Middle frontal gyrus (tissue), 1 donor: ENCODE measurements around the gene LHFPL2.

Experiments used
- DNase-seq: peaks from one replicate; pipeline ENCODE4 v3.0.0-alpha.2; 2015; ENCODE audit warnings: low spot score; ENCODE audit errors: extremely low spot score

LHFPL2 gene

DNA sequence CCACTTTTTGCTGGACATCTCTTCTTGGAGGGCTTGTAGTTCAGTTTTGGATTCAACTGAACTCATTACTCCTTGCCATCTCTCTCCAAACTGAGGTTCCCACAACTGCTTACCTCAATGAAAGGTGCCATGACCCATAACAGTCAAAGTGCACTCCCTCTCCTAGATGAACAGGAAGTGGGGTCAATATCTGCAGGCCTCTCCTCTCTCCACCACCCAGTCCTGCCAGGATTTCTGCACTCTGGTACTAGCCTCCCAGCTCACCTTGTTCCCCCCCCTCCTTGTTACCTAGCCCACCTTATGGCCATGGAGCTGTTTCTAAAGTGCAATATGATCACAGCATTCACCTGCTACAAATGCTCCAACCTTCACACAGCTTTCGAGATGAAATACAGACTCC lies 5.9 kb downstream of the LHFPL2 start:
- no peak for DNase-seq

DNA sequence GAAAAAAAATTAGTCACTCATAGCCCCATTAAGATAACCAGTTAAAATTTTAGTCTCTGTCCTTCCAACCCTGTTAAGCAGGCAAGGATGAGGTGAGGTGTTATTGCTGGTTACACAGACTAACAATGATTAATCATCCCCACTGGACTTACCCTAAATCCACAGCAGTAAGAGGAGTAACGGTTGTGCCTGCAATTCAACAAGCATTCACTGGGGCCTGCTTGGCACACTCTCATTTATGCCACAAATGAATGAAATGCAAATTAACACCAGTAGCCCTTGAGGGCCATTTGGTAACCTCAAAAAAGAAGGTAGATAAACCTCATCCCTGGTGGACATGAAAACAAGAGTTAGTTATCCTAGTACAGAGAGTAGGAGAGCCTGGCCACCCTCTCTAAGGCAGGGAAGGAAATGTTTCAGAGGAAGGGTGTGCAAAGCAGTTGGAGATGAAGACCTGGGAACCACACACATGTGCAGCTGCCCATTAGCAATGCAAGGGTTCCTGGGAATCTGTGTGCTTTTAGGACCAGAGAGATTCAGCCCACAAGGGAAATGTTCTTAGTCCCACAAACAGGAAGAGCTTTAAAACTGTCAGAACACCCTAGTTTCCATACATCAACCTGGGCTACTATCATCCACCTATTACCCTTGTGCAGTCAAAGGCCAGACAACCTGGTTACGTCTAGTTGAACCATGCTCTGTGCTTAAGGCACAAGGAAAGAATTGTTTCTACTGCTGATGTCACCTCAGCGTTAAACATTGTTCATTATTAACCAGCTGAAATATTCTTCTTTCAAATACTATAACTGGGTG lies 7.7 kb downstream of the LHFPL2 start:
- no peak for DNase-seq

DNA sequence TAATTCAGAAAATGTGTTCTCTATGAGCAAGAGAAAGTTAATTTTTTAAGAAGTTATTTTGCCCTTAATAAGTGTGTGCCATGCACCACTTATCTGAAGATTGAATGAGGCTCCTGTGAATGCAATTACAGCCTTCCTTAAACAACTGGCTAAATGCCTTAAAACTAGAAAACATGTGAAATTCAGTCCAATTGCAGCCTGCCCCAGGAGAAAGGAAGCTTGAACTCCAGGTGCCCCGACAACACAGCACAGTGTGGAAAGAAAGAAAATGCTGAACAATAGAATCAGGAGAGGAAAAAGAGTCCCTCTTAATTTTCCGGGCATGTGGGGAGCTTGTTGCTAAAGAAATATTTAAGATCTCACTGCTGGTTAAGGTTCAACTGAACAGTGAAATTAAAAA lies 8.8 kb downstream of the LHFPL2 start:
- DNase-seq, result no peak

DNA sequence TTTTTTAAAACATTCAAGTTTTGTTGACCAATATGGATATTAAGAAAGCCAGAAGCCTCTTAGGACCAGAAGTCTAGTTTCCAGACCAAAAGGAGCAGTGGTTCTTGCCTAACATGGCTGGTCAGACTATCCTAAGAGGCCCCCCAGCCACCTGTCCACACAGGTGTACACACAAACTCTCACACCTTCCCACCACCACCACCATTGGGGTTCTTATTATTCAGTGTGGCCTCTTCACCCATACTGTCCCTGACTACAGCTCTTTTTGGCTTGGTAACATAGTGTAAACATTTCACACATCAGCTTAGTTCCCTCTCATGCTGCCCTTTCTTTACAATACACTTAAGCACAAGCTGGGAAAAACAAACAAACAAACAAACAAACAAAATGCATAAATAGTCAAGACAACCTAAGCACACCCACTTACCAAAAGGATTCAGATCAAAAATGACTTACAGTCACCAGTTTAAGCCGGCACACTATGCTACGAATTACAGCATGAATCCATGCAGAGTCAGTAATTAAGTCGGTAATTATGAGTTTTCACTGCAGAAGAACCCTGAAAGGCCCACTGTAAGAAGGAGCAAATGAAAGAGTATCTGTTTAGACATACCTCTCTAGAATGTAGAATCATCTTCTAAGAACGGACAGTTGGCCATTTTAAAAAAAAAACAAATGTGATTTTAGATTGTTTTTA lies 9.5 kb downstream of the LHFPL2 start:
- DNase-seq, result no peak

DNA sequence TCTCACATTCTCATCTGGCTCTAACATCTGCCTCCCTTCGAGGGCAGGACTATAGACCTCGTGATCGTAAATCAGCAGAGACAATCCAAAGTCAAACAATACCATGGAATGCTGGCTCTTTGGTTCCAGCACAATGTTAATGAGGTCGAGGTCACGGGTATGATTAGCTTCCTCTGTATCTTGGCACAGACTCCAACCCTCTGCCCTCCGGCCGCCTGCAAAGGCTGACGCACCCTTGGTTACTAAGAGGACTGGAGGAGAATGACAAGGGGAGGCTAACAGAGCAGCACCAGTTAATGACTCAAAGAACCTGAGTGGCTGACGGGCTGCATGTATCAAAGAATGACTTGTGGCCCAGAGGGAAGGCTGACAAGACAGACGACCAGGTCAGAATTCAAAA lies 10.1 kb downstream of the LHFPL2 start:
- DNase-seq, result no peak

DNA sequence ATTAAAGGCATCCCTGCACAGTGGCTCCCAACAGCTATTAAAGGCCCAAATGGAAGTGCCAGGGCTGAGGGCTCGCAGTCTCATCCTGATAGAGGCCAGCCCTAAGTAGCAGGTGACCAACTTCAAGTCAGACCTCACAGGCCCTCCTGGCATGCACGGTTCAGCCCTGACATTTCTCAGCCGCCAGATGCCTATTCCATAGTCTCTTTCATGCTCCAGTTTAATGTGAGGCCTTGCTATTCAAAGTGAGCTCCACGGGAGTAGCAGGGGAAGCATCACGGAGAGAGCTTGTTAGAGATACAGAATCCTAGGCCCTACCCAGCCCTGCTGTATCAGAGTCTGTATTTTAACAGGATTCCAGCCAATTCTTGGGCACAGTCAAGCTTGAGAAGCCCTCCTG lies 11.1 kb downstream of the LHFPL2 start:
- no peak for DNase-seq

DNA sequence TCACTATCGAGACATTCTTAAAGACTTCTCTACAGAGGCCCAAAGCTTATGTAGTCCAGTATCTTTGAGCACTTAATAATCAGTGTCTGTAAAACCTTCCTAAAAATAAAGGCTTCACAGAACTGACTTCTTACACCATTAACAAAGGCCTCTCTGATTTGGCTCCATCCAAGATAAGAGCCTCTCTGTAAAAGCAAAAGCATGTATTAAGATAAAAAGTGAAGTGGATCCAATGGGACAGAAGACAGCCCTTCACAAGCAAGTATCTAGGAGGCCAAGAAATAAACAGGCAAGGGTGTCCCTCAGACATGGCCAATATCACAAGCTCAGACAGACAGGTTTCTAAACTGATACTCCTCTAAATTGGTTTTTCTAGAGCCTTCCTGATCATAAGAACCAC lies 11.9 kb downstream of the LHFPL2 start:
- DNase-seq, result no peak

DNA sequence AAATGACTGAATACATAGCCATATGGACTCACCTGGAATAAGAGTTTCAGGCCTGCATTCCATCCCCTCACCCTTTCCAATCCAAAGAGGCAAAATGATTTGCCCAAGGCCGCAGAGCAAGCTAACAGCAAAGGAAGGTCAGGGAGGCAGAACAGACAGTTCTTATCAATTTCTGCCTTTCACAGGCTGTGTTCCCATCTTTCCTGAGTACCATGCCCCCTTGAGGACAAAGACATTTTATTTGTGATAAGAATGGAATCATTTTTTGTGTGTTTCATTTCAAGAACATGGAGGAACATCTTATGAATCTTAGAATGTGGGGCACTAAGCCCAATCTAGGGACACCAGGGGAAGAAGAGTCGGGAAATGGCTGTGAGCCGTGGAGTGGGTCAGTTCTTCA lies 13.9 kb downstream of the LHFPL2 start:
- DNase-seq, result no peak

DNA sequence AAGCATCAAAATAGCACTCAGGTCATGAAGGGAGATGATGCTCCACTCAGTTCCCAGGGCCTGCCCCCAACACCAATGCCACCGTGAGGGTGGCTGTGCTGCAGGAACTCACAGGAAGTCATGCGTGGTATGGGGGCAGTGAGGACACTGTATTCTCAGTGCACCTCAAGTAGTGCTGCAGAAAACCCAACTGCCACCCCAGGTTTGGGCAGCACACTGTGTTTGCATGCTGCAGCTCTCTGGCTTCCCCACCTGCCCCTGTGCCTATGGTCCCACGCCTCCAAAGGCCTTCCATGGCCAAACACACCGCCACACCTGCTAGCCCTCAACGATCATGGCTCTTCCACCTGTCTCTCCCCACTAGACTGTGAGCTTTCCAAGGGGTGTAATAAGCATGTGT lies 14.3 kb downstream of the LHFPL2 start:
- DNase-seq, result no peak

DNA sequence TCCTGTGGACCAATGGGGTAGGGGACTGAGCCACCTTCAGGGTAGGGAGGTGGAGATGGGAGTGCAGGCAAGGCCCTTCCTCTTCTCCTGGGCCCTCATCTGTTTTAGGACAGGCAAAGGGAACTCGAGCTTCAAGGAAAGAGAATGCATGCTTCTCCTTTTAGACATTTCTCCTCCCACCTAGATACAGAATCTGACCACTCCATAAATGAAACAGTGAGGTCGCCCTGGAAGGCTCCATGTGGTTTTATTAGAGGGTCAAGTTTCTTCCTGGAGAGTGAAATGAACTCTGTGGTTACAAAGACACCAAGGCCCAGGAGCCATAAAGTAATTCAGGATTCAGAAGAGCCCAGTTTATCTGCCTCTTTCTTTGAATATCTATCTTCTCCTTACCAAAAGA lies 14.9 kb downstream of the LHFPL2 start:
- no peak for DNase-seq

DNA sequence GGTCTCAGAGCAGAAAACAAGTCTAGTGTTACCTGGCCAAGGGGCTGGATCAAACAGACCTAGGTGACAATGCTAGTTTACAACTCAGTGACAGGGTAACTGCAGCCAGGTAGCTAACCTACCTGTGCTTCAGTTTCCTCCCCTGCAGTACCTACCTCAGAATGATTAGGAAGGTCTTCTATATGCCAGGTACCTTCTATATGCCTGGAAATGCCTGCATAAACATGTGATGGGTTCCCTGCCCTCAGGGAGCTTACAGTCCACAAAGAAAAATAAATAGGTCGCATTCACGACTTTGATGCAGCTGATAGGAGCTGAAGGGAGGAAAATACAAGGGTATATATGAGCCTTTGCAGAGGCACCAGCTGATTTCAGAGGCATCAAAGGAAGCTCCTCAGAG lies 16.1 kb downstream of the LHFPL2 start:
- DNase-seq, result no peak

DNA sequence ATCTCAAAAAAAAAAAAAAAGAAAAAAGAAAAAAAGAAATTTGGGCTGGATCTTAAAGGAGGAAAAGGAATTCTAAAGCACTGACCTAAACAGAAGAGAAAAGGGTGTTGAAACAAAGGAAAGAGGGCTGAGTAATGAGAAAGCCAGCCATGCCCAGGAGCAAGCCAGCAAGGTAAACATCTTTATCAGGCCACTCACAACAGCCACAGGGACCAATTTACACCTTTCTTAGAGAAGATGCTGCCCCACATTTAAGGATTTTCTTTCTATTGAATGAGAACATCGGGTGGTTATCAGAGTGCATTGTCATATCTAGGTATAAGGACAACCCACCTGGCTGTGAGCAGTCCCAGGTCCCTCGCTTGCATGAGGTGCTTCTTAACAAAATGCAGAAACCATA lies 16.6 kb downstream of the LHFPL2 start:
- no peak for DNase-seq

DNA sequence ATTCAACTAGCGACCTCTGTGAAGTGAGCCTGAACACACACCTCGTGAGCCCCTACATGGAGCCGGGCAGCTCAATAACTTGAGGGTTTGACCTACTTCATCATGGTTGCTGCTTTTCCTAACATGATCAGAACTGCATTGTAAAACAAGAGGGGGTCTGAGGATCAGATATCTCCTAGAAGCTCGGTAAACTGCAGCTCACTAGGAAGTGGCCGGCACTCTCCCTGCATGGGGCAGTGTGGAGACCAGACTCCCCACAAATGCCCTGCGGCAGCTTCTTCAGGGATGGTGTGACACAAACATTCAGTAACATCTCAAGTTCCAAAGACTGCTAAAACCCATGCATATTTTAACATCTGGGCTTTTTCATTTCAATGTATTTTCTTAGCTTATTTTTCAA lies 18.5 kb downstream of the LHFPL2 start:
- DNase-seq, result no peak

DNA sequence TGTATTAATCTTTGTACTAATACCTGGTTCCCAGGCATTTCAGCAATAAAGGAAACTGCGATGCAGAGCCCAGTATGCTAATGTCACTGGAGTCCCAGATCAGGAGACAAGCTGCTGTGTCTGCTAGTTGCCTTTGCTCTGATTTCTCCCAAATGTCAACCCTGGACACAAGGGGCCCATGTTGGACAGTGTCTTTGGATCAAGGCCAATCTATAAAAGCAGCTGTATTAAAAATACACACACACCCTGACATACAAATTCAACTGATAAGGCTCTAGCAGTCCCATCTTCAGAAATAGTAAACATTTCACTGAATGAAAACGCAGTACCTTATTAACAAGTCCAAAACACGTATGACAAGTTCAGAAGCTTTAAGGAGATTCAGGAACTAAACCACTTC lies 18.9 kb downstream of the LHFPL2 start:
- DNase-seq, result no peak

DNA sequence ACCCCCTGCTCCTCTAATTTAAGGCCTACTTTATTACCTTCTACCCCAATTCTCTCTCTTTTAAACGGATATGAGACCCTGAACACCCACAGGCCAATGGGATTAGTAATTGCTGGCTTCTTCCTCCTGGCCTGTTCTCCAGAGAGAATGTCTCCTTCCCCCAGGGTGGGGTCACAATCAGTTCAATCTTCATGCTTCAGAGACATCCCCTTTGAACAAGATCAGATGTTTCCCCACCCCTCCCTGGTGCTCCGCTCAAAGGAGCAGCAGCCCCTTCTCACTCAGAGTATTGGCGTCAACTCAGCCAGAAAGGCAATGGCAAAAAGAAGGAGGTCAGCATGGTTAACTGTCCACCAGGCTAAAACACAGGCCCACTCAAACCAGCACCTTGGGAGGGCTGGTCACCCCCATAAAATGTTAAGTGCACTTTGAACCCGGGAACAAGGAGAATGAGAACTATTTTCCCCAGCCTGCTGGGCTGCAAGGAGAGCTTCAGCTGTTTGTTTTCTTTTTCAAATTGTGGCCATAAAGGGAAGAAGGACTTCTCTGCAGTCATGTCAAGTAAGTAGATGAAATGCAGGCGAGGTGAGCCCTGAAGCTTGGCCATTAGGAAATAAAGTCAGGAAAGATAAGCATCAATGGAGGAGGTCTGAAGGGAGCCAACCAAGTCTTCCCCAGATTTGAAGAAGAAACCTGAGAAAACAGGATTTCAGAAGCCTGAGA lies 20.1 kb downstream of the LHFPL2 start:
- DNase-seq, result no peak

DNA sequence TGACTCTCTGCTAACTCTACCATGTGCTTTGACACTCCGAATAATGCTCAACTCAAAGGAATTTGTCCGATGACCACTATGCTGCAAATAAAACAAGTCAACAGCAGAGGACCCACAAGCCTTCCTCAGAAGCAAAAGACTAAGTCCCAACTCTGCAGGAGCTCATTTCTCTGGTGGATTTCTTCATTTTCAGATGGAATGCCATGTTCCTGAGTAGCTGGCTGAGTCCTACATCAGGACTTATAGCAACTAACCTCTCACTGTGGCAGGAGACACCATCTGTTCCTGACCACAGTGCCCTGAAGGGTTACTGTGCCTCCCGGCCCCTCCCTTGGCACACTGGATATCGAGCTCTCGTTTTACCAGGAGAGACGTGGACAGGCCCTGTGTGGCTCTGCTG lies 20.8 kb downstream of the LHFPL2 start:
- DNase-seq, result no peak

DNA sequence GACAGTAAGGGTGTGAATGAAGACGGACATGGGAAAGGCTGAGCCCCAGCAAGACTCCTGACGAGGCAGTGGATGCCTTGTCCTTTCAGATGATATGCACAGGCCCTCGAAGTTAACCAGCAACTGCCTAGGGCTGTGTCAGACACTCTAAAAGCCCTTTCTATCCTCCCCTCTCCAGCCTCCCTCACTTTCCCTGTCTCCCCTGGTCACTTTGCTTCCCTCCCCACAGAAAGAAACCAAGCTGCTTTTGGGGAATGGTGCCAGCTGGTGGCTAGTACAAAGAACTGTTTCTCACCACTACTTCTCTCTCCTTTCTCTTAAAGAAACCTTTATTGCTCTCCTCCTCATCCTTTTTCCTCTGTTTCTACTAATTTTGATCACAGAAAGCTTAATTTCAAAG lies 21.4 kb downstream of the LHFPL2 start:
- no peak for DNase-seq

DNA sequence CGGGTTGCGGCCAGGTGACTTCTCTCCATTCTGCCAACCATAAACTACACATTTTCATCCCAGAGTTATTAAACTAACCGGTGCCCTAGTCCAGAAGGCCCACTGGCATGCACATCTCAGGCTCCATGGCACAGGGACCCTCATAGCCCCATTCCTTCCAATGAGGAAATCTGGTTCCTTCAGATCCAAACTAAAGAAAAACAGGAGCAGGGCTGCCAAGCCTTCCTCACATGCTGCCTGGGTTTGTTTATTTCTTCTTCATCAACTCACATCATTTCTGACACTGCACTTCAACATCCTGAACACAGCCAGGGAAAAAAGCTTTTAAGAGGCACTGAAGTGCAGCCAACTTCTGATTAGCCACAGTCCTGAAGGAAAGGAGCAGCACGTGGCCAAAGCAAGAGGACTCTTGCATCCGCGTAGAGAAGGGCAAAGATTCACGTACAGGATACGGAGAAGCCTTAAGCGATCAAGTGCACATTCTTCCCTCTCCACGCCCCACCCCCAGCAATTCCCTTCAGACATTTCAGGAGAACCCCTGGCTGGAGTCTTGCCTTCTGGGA lies 22.5 kb downstream of the LHFPL2 start:
- no peak for DNase-seq

DNA sequence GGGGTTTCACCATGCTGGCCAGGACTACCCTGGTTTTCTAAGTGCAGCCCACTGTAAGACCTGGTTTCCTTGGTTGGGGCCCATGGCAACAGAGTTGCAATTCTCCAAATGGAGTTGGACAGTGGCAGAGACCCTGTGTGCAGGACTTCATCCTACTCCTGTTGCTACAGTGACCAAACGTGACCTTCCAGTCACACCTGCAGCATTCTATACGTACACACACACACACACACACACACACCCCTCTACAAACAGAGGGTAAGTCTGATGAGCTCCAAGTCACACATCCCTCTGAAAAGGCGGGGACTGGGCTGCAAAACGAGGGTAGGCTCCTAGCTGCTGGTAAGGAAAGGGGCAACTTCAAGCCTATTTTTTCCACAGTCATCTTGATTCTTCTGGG lies 23.6 kb downstream of the LHFPL2 start:
- no peak for DNase-seq

DNA sequence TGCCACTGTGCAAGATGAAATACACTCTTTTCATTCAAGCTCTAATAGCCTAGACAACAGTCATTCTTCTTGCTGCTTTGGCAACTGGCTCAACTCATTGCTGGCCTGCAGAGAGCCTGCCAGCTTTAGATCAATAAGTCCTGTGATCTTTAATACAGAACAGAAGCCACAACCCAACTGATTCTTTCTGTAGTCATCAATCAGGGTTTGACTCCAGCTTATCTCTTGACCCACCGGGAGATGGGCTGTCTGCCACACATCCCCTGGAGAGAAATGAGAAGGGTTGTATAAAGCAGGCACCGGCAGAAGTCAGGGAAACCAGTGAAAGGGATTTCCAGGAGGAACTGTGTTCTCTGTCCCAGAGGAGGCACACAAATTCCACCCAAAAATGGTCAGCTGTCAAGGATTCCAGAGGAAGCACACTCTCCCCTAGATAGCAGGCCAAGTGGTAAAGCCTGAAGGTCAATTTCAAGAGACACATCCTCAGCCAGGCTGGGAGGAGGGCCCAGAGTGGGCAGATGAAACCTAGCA lies 24.5 kb downstream of the LHFPL2 start:
- DNase-seq, result no peak

DNA sequence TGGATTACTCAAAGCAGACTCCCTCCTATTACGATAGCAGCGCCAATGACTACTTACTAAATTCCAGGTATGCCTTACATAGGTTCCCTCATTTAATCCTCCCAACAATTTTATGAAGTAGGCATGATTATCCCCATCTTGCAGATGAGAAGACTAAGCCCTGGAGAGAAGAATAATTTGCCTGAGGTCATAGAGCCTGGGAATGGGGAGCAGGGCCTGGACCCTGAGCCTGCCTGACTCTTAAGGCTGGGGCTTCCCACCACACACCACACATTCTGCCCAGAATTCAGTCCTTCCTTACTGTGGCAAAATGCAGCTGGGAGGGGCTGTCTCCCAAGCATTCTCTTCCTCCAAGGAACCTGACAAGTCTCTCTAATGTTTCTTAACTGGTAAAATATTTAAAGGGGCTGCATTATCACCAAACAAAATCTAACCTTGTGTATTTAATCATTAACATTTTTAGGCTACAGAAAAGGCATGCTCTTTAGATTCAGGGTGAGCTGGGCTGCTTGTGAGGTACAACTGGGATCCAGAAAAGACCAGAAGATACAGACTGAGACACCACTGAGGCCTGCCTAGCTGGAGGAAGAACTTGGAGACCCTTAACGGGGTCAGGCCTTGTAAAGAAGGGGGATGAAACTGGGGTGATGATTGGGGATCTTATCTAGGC lies 26.1 kb downstream of the LHFPL2 start:
- DNase-seq, result no peak
